Stimulated activated CD4-positive, alpha-beta T cell treated with anti-CD3 and anti-CD28 coated beads, Interleukin-15, amount 100 ng/mL, for 1 hour (primary cell): ENCODE measurements around the gene TGFBI.

Source experiments
- DNase-seq, 2 donors: peaks; one replicate each; pipeline ENCODE4 v3.0.0-alpha.2; 2020; ENCODE audit warnings: low read depth in 1 of 2, low spot score in 1 of 2

Gene TGFBI

GRCh38 chr5:136086783-136087566 lies 58.2 kb downstream of the TGFBI start:
- no peak for DNase-seq

GRCh38 chr5:136087961-136088871 lies 59.4 kb downstream of the TGFBI start:
- DNase-seq = no peak

GRCh38 chr5:136089791-136090190 lies 61.0 kb downstream of the TGFBI start:
- DNase-seq = no peak

DNA sequence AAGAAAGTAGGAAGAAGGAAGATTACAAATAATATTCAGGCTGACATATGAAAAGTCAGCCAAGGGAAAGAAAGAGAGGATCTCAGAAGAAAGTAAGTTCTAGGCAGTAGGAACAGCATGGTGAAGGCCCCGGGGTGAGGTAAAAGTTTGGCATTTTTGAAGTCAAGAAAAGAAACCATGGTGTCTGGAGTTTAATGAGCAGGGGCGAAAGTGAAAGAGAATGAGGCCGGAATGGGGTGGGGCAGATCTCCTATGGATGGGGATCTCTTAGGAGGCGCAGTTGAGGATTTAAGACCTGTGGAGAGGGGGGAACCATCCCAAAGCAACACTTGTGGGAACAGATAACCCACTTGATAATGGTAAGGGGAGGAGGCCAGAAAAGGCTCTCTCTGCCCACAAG lies 61.5 kb downstream of the TGFBI start:
- DNase-seq = no peak

DNA sequence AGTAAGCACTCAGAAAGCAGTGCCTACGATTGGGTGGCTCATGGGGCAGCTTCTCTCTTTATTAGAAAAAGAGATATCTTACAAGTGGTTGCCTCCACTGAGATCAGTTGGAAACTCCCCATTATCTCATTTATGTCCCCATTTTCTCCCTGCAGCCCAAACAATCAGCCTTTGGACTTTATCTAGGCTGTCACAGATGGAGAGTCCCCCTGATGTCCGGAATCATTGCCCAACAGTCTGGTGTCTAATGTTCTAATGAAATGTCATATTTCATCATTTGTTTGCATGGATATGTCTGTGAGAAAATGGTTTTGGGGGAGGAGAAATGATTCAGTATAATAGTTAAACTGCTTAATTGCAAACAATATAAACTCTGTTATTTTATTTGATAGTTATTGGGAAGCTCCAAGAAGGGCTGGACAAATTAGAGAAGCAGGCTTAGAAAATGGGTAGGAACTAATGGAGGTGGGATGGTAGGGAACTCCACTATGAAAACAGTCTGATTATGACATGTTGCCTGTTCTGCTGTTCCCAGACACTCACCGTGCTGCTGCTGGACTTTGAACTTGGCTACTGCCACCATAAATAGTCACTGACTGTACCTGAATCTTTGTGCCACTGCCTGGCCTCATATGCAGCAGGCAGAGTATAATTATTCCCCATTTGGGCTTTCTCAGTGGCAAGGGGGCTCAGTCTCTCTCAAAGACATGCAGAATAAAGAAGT lies 65.6 kb downstream of the TGFBI start:
- no peak for DNase-seq

GRCh38 chr5:136094913-136095641 lies 66.3 kb downstream of the TGFBI start:
- no peak for DNase-seq

DNA sequence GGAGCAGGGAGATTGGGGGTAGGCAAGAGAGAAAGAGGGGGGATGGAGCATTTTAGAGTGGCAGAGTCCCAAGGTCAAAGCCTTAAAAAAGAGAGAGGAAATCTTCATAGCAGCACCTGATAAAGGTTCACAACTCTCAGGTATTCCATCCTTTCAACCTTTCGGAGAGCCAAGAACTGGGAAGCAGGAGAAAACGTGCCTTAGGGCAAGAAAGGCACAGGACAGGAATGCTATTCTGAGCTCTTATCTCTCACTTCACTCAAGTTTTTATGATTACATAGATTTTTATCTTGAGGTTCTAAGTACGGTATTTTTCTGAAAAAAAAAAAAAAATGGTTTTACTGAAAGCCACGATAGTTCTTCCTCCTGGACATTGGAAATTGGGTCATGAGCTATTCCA lies 69.4 kb downstream of the TGFBI start:
- no peak for DNase-seq

GRCh38 chr5:136099870-136100269 lies 71.1 kb downstream of the TGFBI start:
- no peak for DNase-seq

DNA sequence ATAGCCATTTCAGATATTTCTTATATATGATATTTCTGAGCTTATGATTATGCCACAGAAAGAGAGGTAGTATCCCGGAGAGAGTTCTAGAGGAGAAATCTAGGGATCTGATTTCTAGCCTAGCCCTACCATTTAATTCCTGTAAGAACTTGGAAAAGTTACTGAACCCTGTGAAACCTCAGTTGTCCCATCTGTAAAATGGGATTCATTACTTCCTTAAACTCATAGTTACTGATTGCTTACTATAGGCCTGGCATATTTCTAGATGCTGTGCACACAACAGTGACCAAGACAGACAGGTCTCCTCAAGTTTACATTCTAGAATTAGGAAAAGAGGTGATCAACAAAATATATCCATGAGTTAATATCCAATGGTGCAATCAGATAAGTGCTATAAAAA lies 73.1 kb downstream of the TGFBI start:
- no peak for DNase-seq

- no peak for DNase-seq
These were observed 74.3 kb downstream of the TGFBI start for GRCh38 chr5:136103118-136103517.

GRCh38 chr5:136104306-136104965 lies 75.6 kb downstream of the TGFBI start:
- DNase-seq = no peak

GRCh38 chr5:136106351-136107031 lies 77.7 kb downstream of the TGFBI start:
- DNase-seq = no peak

GRCh38 chr5:136108180-136108611 lies 79.4 kb downstream of the TGFBI start:
- no peak for DNase-seq

GRCh38 chr5:136108766-136109165 lies 80.0 kb downstream of the TGFBI start:
- DNase-seq = no peak

DNA sequence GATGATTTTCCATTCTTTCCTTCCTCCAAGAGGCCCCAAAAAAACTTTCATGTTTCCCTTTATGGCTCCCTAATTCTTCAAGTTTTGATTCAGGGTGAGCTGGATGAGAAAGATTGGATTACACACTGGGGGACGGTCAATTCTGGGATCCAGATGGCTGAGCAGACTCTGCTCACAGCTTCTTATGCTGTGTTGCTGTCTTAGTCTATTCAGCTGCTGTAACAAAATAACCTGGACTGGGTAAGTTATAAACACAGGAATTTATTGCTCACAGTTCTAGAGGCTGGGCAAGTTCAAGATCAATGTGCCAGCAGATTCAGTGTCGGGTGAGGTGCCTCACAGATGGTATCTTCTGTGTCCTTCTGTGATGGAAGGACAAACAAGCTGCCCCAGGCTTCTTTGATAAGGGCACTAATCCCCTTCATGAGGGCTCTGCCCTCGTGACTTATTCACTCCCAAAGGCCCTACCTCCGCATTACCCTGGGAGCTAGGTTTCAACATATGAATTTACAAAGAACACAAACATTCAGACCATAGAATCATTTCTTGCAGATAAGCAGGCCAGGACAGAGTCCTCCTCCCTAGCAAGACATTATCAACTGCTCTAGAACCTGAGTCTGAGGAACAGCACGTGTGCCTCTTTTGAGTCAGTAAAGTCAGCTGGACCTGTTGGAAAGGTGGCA lies 80.8 kb downstream of the TGFBI start:
- DNase-seq = no peak
